GM19468 (cell line): ENCODE data around the gene VCL.

Source experiments
- ATAC-seq: cut with Tn5 transposase; IDR thresholded peaks from one replicate; pipeline ENCODE4 v1.9.1; 2021; ENCODE audit warnings: mild to moderate bottlenecking, moderate library complexity, moderate number of reproducible peaks; ENCODE audit not compliant: unreplicated experiment; ENCODE audit errors: extremely low read depth

The VCL gene

DNA sequence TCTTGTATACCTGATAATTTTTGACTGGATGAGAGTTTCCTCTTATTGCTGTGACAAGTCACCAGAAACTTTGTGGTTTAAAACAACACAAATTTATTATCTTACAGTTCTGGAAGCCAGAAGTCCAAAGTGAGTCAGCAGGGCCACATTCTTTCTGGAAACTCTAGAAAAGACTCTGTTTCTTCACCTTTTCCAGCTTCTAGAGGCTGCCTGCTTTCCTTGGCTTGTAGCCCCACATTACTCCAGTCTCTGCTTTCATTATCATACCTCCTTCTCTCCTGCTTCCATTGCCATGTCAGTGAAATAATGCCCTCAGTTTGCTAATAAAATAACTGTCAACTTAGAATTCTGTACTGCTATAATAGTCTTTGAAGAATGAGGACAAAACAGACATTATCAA is 65.3 kb downstream of the VCL start:
- no peak for ATAC-seq

DNA sequence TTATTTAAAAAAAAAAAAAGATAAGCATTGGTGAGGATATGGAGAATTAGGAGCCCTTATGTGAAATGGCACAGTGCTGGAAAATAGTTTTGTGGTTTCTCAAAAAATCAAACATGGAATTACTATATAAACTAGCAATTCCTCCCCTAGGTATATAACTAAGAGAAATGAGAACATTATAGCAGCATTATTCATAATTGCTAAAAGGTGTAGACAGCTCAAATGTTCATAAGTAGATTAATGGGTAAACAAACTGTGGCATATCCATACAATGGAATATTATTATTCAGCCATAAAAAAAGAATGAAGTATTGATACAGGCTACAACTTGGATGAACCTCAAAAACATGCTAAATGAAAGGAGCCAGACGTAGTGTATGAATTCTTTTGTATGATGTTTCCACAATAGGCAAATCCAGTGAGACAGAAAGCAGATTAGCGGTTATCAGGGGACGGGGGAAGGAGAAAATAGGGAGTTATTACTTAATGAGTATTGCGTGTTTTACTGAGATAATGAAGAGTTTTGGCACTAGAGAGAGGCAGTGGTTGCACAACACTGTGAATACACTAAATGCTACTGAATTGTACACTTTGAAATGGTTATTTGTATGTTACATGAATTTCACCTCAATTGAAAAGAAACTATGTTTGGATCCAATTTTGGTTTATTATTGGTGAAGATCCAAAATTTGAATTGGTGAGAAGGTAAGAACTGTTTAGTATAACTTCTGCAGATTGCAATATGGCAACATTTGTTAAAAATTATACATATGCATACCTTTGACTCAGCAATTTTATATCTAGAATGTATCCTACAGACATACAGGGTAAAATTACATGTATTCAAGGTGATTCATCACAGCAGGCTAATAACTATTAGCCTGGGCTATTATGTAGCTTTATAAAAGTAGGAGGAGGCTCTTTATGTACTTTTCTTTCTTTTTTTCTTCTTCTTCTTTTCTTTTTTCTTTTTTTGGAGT is 69.7 kb downstream of the VCL start:
- ATAC-seq = no peak

DNA sequence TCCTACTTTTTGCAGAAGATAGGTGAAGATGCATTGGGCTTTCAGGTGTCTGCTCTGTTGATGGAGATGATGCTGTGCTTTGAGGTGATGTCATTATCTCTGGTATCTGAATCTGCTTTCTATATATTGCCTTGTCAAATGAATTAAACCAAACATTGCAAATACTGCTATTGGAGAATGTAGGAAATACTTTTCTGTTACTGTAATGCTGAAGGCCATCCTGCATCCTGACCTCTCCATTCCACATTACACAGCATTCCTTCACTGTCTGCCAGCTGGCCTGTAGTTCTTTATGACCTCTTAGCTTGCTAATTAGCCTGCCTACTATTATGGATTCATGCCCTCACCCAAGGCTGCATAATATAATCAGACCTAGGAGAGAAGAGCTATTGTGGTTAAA is 73.2 kb downstream of the VCL start:
- ATAC-seq = no peak

- no peak for ATAC-seq
These were observed 74.6 kb downstream of the VCL start for GRCh38 chr10:74072503-74072902.

- no peak for ATAC-seq
These were observed 78.0 kb downstream of the VCL start for GRCh38 chr10:74075906-74076305.

GRCh38 chr10:74076961-74077360 is 79.0 kb downstream of the VCL start:
- no peak for ATAC-seq

DNA sequence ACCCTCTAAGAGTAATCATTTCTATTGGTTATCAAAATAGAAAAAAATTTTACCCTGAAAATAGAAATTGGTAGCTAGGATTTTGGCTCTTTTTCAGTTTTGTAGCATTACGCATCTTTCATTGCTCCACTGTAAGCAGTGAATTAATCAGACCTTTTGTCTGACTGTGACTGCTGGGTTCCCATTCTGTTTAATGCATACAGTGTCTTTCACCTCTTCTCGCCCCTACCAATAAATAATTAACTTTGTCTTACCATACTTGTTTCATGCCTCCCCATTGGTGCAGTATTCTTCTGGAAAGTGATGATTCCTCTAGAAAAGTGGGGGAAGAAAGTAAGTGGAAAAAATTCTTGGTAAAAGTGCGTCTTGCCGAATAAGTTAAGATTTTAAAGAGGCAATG is 79.5 kb downstream of the VCL start:
- ATAC-seq = no peak

DNA sequence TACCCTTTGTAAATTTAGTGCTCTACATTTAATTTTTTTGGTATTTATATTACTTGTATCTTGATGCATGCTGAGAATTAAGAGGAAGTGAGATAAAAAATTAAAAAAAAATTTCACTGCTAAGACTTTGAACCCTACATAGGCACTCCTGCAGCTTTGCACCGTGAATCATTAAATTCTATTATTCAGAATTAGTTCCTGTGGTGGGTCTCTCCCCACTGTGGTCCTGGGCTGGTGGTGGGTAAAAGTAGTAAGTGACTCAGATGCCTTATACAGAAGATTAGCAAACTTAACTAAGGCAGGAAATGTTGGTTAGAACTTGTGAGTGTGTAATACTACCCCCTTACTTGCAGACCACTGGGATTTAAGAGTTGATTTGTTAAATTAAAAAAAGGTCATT is 80.1 kb downstream of the VCL start:
- ATAC-seq = no peak

GRCh38 chr10:74079028-74079935 is 81.4 kb downstream of the VCL start:
- no peak for ATAC-seq

GRCh38 chr10:74079936-74080590 is 82.1 kb downstream of the VCL start:
- ATAC-seq = no peak

DNA sequence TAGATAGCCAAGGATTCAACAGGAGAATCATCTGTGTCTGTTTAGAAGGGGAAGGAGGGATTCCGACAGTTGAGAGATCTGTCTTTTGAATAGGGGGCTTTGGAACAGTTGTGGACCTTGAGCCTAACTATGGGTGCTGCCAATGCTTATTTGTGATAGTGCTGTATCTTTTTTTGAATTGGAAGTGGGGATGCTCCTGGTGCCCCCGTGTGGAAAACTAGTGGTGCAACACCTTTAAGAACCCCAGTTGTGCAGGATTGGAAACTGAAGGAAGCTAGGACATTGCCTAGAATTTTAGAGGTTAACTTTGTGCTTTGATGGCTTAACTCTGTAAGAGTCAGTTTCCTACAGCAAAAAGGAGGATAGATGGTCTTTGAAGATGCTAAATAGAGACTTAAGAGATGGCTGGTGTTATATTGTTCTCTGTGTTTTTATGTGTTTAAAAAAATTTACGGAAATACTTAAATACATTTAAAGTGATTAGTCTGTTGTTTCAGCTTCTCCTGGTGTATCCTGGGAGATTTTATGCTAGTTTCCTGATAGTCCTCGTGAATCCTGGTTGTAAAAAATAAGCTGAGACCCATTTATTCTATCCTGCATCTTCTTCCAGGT is 83.4 kb downstream of the VCL start:
- ATAC-seq = no peak

DNA sequence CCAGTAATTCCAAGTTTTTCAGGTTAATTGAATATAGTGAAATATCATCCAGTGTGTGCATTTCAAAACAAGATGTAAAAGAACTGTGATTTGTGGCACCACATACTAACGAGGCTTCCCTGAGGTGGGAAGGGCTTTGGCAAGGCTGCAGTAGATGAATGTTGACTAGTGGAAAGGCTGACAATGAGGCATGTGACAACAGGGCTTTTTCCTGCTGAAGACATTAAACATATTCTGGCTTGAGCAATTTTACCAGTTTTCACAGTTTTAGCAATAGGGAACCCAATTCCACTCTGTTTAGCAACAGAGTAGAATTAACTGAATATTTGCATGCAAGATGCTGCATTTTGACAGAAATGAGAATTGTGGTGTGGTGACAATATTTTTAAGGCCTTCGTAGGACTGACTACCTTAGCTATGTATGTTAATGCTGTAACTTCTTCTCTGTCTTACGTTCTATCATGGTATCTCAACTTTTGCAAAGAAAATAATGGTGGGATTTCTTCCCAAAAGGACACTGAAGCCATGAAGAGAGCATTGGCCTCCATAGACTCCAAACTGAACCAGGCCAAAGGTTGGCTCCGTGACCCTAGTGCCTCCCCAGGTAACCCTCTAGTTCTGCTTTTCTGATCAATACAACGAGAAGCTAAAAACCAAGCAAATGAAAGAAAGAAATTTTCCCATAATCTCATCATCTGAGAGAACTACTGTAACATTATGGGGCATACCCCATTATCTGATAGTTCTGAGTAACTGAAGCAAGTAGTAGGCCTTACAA is 84.2 kb downstream of the VCL start:
- no peak for ATAC-seq

DNA sequence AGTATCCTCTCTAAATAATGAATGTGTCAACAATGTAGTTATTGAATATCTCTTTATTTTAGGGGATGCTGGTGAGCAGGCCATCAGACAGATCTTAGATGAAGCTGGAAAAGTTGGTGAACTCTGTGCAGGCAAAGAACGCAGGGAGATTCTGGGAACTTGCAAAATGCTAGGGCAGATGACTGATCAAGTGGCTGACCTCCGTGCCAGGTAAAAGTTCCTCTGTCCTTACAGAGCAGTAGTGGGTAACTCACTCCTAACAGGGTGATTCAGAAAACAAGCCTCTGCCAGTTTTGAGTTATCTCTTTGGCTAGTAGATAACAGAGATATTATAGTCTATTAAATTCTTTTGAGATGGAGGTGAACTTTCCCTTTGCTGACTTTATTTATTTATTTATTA is 85.4 kb downstream of the VCL start:
- no peak for ATAC-seq

DNA sequence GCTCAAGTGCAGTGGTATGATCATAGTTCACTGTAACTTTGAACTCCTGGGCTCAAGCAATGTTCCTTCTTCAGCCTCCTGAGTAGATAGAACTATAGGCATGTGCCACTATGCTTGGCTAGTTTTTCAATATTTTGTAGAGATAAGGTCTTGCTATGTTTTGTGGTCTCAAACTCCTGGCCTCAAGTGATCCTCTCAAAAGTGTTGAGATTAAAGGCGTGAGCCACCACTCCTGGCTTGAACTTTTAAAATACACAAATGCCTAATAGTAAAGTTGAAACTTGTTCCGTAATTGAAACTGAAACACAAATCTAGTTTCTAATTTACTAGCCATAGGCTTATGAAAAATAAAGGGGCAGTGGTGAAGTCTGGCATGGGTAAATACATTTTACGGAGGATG is 87.0 kb downstream of the VCL start:
- ATAC-seq = no peak

DNA sequence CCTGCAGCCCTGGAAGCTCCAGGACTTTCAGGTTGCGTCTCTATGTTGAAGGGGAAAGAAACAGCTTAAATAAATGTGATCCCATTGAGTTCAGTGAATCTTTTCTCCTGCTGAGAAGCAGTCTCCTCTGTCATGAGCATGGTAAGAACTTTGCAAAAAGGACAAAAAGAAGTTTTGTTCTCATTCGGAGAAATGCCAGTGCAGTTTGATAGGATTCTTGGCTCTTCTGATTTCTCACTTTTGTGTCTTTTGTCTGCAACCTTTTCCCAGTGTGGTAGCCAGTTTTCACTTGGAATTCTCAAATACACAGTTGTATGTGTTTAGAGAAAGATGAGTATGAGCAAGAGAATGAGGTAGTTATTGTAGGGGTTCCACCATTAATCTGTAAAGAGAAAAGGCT is 88.4 kb downstream of the VCL start:
- no peak for ATAC-seq

DNA sequence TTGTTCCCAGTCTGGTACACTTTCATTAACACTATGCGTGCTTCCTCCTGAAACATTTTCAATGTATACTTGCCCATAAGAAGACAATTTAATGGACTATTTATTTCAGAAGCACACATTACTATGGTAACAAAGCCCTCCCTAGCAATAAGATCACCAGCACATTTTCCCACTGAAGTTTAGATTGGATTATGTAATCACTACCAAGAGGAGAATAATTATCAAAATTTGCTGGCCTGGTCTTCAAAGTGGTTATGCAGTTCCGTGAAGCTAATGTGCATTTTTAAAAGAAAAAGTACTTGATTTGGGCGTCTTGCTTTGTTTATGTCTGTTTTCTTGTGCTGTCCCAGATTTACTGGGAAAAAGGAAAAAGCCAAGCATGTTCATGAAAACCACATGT is 90.8 kb downstream of the VCL start:
- no peak for ATAC-seq

GRCh38 chr10:74092372-74092771 is 94.5 kb downstream of the VCL start:
- ATAC-seq = no peak

GRCh38 chr10:74093530-74094164 is 95.7 kb downstream of the VCL start:
- ATAC-seq = no peak

DNA sequence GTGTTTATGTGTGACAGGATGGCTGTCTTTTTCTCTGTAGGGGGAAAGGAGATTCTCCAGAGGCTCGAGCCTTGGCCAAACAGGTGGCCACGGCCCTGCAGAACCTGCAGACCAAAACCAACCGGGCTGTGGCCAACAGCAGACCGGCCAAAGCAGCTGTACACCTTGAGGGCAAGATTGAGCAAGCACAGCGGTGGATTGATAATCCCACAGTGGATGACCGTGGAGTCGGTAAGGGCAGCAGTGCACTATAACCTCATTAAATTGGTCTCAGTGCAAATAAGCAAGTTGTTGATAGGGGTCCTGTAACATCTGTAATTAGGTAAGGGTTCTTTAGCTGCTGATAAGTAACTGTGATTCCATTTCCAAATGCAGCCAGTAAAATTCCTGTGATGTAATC is 96.3 kb downstream of the VCL start:
- ATAC-seq = no peak
